HL-60 (cell line): ENCODE measurements around the gene FHAD1.

ENCODE experiments used
- CTCF ChIP-seq: IDR thresholded peaks from one replicate; pipeline ENCODE4 v1.5.1; 2011; ENCODE audit warnings: low read length, control low read depth, inconsistent platforms; ENCODE audit not compliant: insufficient read depth
- POLR2AphosphoS5 ChIP-seq: IDR thresholded peaks from 2 replicates; pipeline ENCODE4 v1.6.1; 2012; ENCODE audit warnings: low read depth
- SPI1 ChIP-seq: IDR thresholded peaks from 2 replicates; pipeline ENCODE4 v1.6.1; 2012; ENCODE audit warnings: low read depth, mild to moderate bottlenecking, borderline replicate concordance

GRCh38 chr1:15381805-15382204 lies 134.8 kb downstream of the FHAD1 start:
- TF ChIP-seq CTCF = no peak
- TF ChIP-seq POLR2AphosphoS5 = no peak
- TF ChIP-seq SPI1 = no peak
